Heart right ventricle (tissue), 16 donors: ENCODE data around the gene RNF113B. TPM values are rescaled to one million over a fixed set of nuclear protein-coding genes. Genes with fewer than 3 reads are reported as not detected.
A peak's percentile ranks its signal among the peaks of the same experiment; 100 is the strongest.

Source experiments
- ATAC-seq, 8 donors: fragments of 200-7000 bp; cut with Tn5 transposase; one replicate each; pipeline ENCODE4 v1.9.1; 2020; ENCODE audit warnings: mild to moderate bottlenecking in 8 of 8, moderate library complexity in 8 of 8, moderate number of reproducible peaks in 1 of 8
- DNase-seq, 2 donors: peaks; one replicate each; pipeline ENCODE4 v3.0.0-alpha.2; 2020
- H3K27ac ChIP-seq, 10 donors: fragments of 200-600 bp; sonication (generic) in 2 of 10; one replicate each; pipeline versions ENCODE4 v1.5.0 to v1.8.0; 2020 to 2022; ENCODE audit warnings: mild to moderate bottlenecking in 3 of 10
- H3K27me3 ChIP-seq, 7 donors: fragments of 200-600 bp; one replicate each; pipeline ENCODE4 v1.8.0; 2021 to 2022; ENCODE audit warnings: mild to moderate bottlenecking in 2 of 7
- H3K36me3 ChIP-seq, 9 donors: fragments of 200-600 bp; sonication (generic) in 1 of 9; one replicate each; pipeline versions ENCODE4 v1.5.0 to v1.8.0; 2020 to 2022; ENCODE audit warnings: mild to moderate bottlenecking in 2 of 9
- H3K4me1 ChIP-seq, 9 donors: fragments of 200-600 bp; sonication (generic) in 1 of 9; one replicate each; pipeline versions ENCODE4 v1.5.0 to v1.8.0; 2020 to 2022; ENCODE audit warnings: mild to moderate bottlenecking in 4 of 9
- H3K4me3 ChIP-seq, 10 donors: fragments of 200-600 bp; sonication (generic) in 2 of 10; one replicate each; pipeline versions ENCODE4 v1.5.0 to v1.8.0; 2020 to 2022; ENCODE audit warnings: mild to moderate bottlenecking in 7 of 10, moderate library complexity in 2 of 10
- H3K9me3 ChIP-seq, 11 donors: fragments of 200-600 bp in 10 of 11; sonication (generic) in 2 of 11; one replicate each; pipeline versions ENCODE4 v1.5.0 to v1.8.0; 2013 to 2022; ENCODE audit warnings: mild to moderate bottlenecking in 2 of 11, control low read depth in 1 of 11, moderate library complexity in 1 of 11
- CTCF ChIP-seq, 9 donors: fragments of 200-600 bp; sonication (generic) in 2 of 9; IDR thresholded peaks; one replicate each; pipeline versions ENCODE4 v1.5.0 to v1.8.0; 2021 to 2022; ENCODE audit warnings: antibody characterized with exemption in 9 of 9, mild to moderate bottlenecking in 5 of 9, moderate library complexity in 1 of 9
- WGBS, 2 donors: extraction: QIAGEN DNeasy Blood & Tissue Kit; methylation state at CpG; one replicate each; pipeline ENCODE4 v1.1.7; 2013; ENCODE audit warnings: inconsistent platforms in 1 of 2; 5-methylcytosine and 5-hydroxymethylcytosine counted together
- intact Hi-C, 10 donors: fragments of 100-400 bp; cut with DNase I; formaldehyde crosslinking; loops; one replicate each; pipeline versions ENCODE4 v1.11.1 to v1.14.2; 2022
- polyA plus RNA-seq, 2 donors: library from polyadenylated mRNA; stranded (reverse); fragments of 200-250 nt; gene quantifications; one replicate each; pipeline ENCODE4 v1.2.3, GENCODE V29; 2013
- total RNA-seq, 10 donors: library from RNA; stranded (reverse); fragmentation: NEBNext Ultra II Directional in 3 of 10; extraction: Animal tissue kit (Norgen Biotek cat#: 25700) in 3 of 10; gene quantifications; one replicate each; pipeline versions ENCODE4 v1.2.1 to v1.2.4, GENCODE V29; 2021 to 2023
- donor health status: Arrhythmogenic right ventricular cardiomyopathy.
- donor health status: ischemic (EF 13 %, LVEDD 7.1; RV severe dilation, severe dysfunction).
- donor health status: healthy with polysubstance abuse.
- donor health status: DM: no; HTN: yes; CAD: no.
- donor health status: DM: no; HTN: no; CAD: no.
- donor health status: ischemic (EF 25% LVEDD 6.9; RV normal size, moderate dysfunction).
- donor health status: ischemic (EF 25% LVEDD 5.7; RV mildly dilated, moderate dysfunction).
- donor health status: healthy.
- donor health status: DM: yes; HTN: yes; CAD: no.
- donor health status: Ischemic cardiomyopathy.
- donor health status: ischemic (EF 35%, LVEDD 5.7; RV mildly dilated, moderate dysfunction).
- donor health status: nonischemic (EF 11% LVEDD 7.7; RV severe dilation, severe dysfunction).
- donor health status: DM: yes; HTN: yes; CAD: no.
- donor health status: PGD.
- donor health status: ischemic (EF 29% LVEDD 5.4; RV normal size, mild dysfunction).
- donor health status: nonischemic (EF 23%, LVEDD 6.1; RV moderate dilation, normal function).

The RNF113B gene
- total and polyA plus RNA-seq, 12 donors = not detected

- ATAC-seq (peak in 7 of 8 donors; percentile 6 to 43 (median 30)), DNase-seq (peak; percentile 19 to 25)
- Histone ChIP-seq H3K27me3 (peaks cover 0 to 47% (median 0%) of the 10 kb centered on the region in 7 donors), H3K4me3 (peak overlapping the region; percentile 59 to 94 (median 72)), H3K9me3 (no peaks in the 10 kb centered on the region), H3K27ac (peak overlapping the region in 8 of 10 donors; percentile 40 to 84 (median 63)), H3K4me1 (peaks cover 3 to 28% (median 19%) of the 10 kb centered on the region in 9 donors), H3K36me3 (no peaks in the 10 kb centered on the region)
- WGBS, 2 donors = 38 to 41% methylated on average over 26 to 27 of the region's 27 CpGs
- TF ChIP-seq CTCF (IDR thresholded peaks at IDR 0.05) = no peak
- intact Hi-C loops = loop anchor here in 8 of 10 donors (5.0 to 10.0 kb wide), 10 partner anchors 173 to 703 kb away; no protein-coding TSS in a partner anchor
Observed at GRCh38 chr13:98141509-98142379, 35.3 kb downstream of the RNF113B start.

GRCh38 chr13:98141091-98141490 lies 36.0 kb downstream of the RNF113B start:
- WGBS, 2 donors = 97 to 98% methylated on average over 7 of the region's 7 CpGs
- ATAC-seq = no peak

GRCh38 chr13:98134901-98135300 lies 42.2 kb downstream of the RNF113B start:
- H3K36me3 ChIP-seq = no peaks in the 10 kb centered on the region
- ATAC-seq (no peak), DNase-seq (no peak)
- H3K4me3 ChIP-seq = no peak overlapping the region
- TF ChIP-seq CTCF (IDR thresholded peaks at IDR 0.05) = no peak
- H3K4me1 ChIP-seq = no peaks in the 10 kb centered on the region
- no peak overlapping the region for H3K27ac ChIP-seq
- intact Hi-C loops = no loop called here
- no peaks in the 10 kb centered on the region for H3K9me3 ChIP-seq
- WGBS, 2 donors = 99 to 100% methylated on average over 1 of the region's 1 CpG
- H3K27me3 ChIP-seq = peaks cover 0 to 6% (median 0%) of the 10 kb centered on the region in 7 donors

More at GRCh38 chr13:98141091-98141490, 36.0 kb downstream of the RNF113B start:
- Histone ChIP-seq H3K27me3 (peaks cover 0 to 45% (median 0%) of the 10 kb centered on the region in 7 donors), H3K9me3 (no peaks in the 10 kb centered on the region), H3K36me3 (no peaks in the 10 kb centered on the region), H3K27ac (no peak overlapping the region), H3K4me1 (peaks cover 3 to 28% (median 19%) of the 10 kb centered on the region in 9 donors), H3K4me3 (no peak overlapping the region)
- DNase-seq = no peak
- TF ChIP-seq CTCF (IDR thresholded peaks at IDR 0.05) = no peak
- intact Hi-C loops = loop anchor here in 8 of 10 donors (5.0 to 10.0 kb wide), 10 partner anchors 174 to 704 kb away; no protein-coding TSS in a partner anchor

- H3K9me3 ChIP-seq = no peaks in the 10 kb centered on the region
- H3K4me3 ChIP-seq = no peak overlapping the region
- no peaks in the 10 kb centered on the region for H3K4me1 ChIP-seq
- intact Hi-C loops = no loop called here
- no peak for TF ChIP-seq CTCF (IDR thresholded peaks at IDR 0.05)
- H3K27ac ChIP-seq = no peak overlapping the region
- no peak for ATAC-seq
- peaks cover 0 to 6% (median 0%) of the 10 kb centered on the region in 7 donors for H3K27me3 ChIP-seq
- no peak for DNase-seq
- 70 to 76% methylated on average over 3 of the region's 3 CpGs for WGBS, 2 donors
- H3K36me3 ChIP-seq = no peaks in the 10 kb centered on the region
Observed at GRCh38 chr13:98133946-98134345, 43.1 kb downstream of the RNF113B start.
